GM06990 (cell line): ENCODE data around the gene SLC35B2.

ENCODE experiments used
- DNase-seq: peaks from one replicate; pipeline ENCODE4 v3.0.0-alpha.2; 2011; ENCODE audit not compliant: insufficient read length; ENCODE audit errors: extremely low read depth
- H3K27me3 ChIP-seq: replicated peaks from 2 replicates; pipeline ENCODE4 v1.6.0; 2011; ENCODE audit warnings: low read length; ENCODE audit not compliant: control insufficient read depth, insufficient read depth
- H3K36me3 ChIP-seq: 2 replicates; pipeline ENCODE4 v1.5.1; 2011; ENCODE audit warnings: low read length; ENCODE audit not compliant: control insufficient read depth, insufficient read depth
- H3K4me3 ChIP-seq: replicated peaks from 2 replicates; pipeline ENCODE4 v1.5.1; 2011; ENCODE audit warnings: low read depth, mild to moderate bottlenecking, control low read depth, low read length
- TF ChIP-seq, protein P1 (sequence below): IDR thresholded peaks from 2 replicates; pipeline ENCODE4 v1.5.1; 2011; ENCODE audit warnings: low read length, control low read depth, mild to moderate bottlenecking, inconsistent platforms; ENCODE audit not compliant: insufficient read depth, poor library complexity, severe bottlenecking

SLC35B2 gene

DNA sequence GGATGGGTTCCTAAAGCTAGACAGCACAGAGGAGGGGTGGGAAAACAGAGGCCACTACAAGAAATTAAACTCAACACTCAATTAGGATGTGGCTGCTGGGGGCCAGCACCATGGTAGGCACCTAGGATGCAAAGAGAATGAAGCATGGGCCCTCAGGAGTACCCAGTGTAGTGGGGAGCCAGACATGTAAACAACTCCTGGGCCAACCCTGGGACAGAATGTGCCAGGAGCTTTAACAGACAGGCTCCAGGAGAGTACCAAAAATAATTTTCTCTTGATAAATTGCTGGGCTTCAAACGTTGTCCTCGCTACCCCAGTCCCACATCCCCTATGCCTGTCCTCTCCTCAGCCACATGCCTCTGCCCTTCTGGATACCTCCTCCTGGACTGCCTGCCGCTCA, 14.6 kb upstream of the SLC35B2 start:
- no peak overlapping the region for H3K4me3 ChIP-seq
- no peaks in the 10 kb centered on the region for H3K36me3 ChIP-seq
- no peak for DNase-seq
- TF ChIP-seq, protein P1, sequence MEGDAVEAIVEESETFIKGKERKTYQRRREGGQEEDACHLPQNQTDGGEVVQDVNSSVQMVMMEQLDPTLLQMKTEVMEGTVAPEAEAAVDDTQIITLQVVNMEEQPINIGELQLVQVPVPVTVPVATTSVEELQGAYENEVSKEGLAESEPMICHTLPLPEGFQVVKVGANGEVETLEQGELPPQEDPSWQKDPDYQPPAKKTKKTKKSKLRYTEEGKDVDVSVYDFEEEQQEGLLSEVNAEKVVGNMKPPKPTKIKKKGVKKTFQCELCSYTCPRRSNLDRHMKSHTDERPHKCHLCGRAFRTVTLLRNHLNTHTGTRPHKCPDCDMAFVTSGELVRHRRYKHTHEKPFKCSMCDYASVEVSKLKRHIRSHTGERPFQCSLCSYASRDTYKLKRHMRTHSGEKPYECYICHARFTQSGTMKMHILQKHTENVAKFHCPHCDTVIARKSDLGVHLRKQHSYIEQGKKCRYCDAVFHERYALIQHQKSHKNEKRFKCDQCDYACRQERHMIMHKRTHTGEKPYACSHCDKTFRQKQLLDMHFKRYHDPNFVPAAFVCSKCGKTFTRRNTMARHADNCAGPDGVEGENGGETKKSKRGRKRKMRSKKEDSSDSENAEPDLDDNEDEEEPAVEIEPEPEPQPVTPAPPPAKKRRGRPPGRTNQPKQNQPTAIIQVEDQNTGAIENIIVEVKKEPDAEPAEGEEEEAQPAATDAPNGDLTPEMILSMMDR, result no peak
- peaks cover 5% of the 10 kb centered on the region; the same call in 1 of the 2 replicates for H3K27me3 ChIP-seq

GRCh38 chr6:44271406-44271723, 14.0 kb upstream of the SLC35B2 start:
- TF ChIP-seq, protein P1, result no peak
- H3K27me3 ChIP-seq, result peaks cover 5% of the 10 kb centered on the region; the same call in 1 of the 2 replicates
- no peak overlapping the region for H3K4me3 ChIP-seq

GRCh38 chr6:44270526-44271405, 13.4 kb upstream of the SLC35B2 start:
- DNase-seq, result no peak
- Histone ChIP-seq H3K36me3 (no peaks in the 10 kb centered on the region), H3K27me3 (peaks cover 5% of the 10 kb centered on the region; the same call in 1 of the 2 replicates), H3K4me3 (peak overlapping the region; percentile 22)
- TF ChIP-seq, protein P1, result no peak

More at GRCh38 chr6:44271406-44271723, 14.0 kb upstream of the SLC35B2 start:
- no peaks in the 10 kb centered on the region for H3K36me3 ChIP-seq
- no peak for DNase-seq

DNA sequence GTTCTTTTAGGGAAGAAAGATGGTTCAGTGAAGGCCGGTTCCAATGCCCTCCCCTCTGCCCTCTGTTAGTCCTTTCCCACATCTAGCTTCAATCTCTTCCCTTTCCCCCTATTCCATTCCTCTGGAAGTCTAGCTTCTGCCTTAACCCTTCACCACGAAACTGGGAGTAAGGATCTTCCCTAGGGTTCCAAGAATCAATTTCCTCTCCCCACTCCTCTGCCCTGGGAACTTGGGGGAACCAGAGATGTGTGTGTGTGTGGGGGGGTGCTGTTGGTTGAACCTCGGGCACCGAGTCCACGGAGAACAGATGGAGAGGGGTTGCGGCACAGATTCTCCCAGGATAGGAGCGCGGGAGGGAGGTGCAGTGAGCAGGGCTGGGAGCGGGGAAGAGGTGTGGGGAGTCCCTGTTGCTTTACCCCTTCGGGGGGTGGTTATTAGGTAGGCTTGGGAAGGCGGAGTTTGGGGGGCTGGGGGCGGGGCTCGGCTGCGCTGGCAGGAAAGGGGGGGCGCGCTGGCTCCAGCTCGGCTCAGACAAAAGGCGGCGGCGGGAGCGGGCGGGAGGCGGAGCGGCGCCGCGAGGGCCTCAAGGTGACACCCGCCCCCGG, 12.7 kb upstream of the SLC35B2 start, which contains the start of gene TMEM151B:
TSS of gene TMEM151B (plus strand) at position 530 of the 605 bp plus-strand sequence. CDS start 293 bp downstream, outside the sequence.
- TF ChIP-seq, protein P1, result no peak
- Histone ChIP-seq H3K4me3 (peak within 1 kb of the TSS; percentile 22), H3K36me3 (no peaks in the 10 kb centered on the region), H3K27me3 (peaks cover 5% of the 10 kb centered on the region; the same call in 1 of the 2 replicates)
- DNase-seq, result no peak

GRCh38 chr6:44269178-44269920, 12.0 kb upstream of the SLC35B2 start:
- Histone ChIP-seq H3K36me3 (no peaks in the 10 kb centered on the region), H3K27me3 (peaks cover 5% of the 10 kb centered on the region; the same call in 1 of the 2 replicates), H3K4me3 (no peak overlapping the region)
- DNase-seq, result no peak
- TF ChIP-seq, protein P1, result no peak
